Measurements from ENCODE around the gene USP15. TPM values are rescaled to one million over a fixed set of nuclear protein-coding genes. Genes with fewer than 3 reads are reported as not detected.
A peak's percentile ranks its signal among the peaks of the same experiment; 100 is the strongest.

The USP15 gene
- total and polyA plus RNA-seq, 2 of the 8 experiments (the other 6 are each of a cell fraction or from before 2014, with no cell fraction given), result 12.7 to 38.6 TPM

DNA sequence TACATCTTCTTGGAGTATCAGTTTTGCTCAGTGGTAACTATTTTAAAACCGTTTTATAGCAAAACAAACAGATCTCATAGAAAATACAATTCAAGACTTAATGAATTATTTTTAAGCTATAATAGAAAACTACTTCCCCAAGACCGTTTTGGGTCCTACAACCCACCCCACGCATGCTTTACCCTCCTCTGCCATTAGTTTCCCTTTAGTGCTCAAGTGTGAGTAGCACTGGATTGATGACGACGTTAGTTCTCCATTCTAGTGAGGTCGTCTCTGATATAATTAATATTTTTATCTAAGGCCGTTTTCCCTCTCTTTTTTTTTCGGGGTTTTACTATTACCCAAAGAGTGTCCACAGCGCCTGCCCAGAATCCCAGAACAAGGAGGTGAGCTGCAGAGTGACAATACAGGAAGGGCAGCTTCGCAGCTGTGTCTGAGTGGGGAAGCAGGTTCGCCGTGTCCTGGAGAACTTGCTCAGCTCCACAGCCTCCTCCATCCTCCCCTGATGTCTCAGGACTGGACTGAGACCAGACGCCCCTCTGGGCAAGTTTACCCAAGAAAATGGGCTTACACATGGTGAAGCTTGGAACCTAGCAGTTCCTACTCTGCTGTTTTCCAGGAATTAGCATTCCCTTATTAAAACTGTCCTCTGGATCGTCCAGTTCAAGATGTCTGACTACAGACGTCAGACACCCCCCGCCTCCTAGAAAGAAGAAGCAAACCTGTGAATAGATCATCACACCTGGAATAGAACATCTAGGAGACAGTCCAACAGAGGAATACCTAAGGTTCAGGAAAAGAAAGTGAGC, 174.5 kb downstream of the USP15 start:
- no peak overlapping the region for H4K91ac ChIP-seq (replicated peaks; ENCODE audit: insufficient read length, low read length)
- H3K9ac ChIP-seq (replicated peaks in 1 of 4; ENCODE audit: extremely low read depth in 1 of 4, low read depth in 3 of 4, low read length in 3 of 4), result peak overlapping the region in 1 of 4 experiments; percentile 34; a peak in 1 of 7 replicates
- H3K4me3 ChIP-seq (ENCODE audit: extremely low read depth in 1 of 4, insufficient read depth in 2 of 4, low read depth in 3 of 4, low read length in 4 of 4), result peak overlapping the region; percentile 37 to 71 (median 67); a peak in 7 of 8 replicates
- peaks cover 8 to 25% (median 19%) of the 10 kb centered on the region in 4 experiments for H3K27me3 ChIP-seq (replicated peaks in 1 of 4; ENCODE audit: control insufficient read depth in 3 of 4, extremely low read depth in 1 of 4, insufficient read depth in 3 of 4, low read length in 3 of 4)
- POLR2A ChIA-PET (ENCODE audit: partially characterized antibody), result interaction anchor here (1.2 kb wide), 1 partner anchor 32 kb away, joined by 3 read pairs; the partner anchor contains the start of gene MON2
- no peak overlapping the region for H2BK120ac ChIP-seq (replicated peaks; ENCODE audit: low read depth, low read length)
- H2AK5ac ChIP-seq (ENCODE audit: low read depth, low read length), result no peak overlapping the region
- no peaks in the 10 kb centered on the region for H3K79me1 ChIP-seq (ENCODE audit: low read depth, low read length)
- peak overlapping the region; percentile 97 for H2AFZ ChIP-seq (ENCODE audit: low read length)
- H2BK12ac ChIP-seq (ENCODE audit: low read depth, low read length), result no peak overlapping the region
- H2BK5ac ChIP-seq (ENCODE audit: low read depth, low read length), result no peak overlapping the region
- H3K4me2 ChIP-seq (ENCODE audit: insufficient read depth in 1 of 2, low read depth in 2 of 2, low read length in 2 of 2), result peak overlapping the region; percentile 70 to 98
- peaks cover 13% of the 10 kb centered on the region for H3K23me2 ChIP-seq (ENCODE audit: low read depth, low read length)
- no peak overlapping the region for H2BK15ac ChIP-seq (ENCODE audit: low read length)
- no peak overlapping the region for H3K4ac ChIP-seq (replicated peaks; ENCODE audit: insufficient read length, low read depth, low read length)
- no peaks in the 10 kb centered on the region for H4K20me1 ChIP-seq (replicated peaks in 1 of 2; ENCODE audit: control insufficient read depth in 1 of 2, insufficient read depth in 2 of 2, low read length in 2 of 2)
- FAIRE-seq, result no peak
- 66% methylated on average over 16 of the region's 16 CpGs; no CpG with 5 or more reads in 1 of the 2 experiments for WGBS, 2 experiments (ENCODE audit: extremely low coverage in 1 of 2, insufficient coverage in 1 of 2, insufficient read length in 1 of 2, insufficient replicate concordance in 2 of 2, low coverage in 1 of 2, low lambda C conversion rate in 2 of 2, missing lambda C conversion rate in 1 of 2)
- H3K18ac ChIP-seq (ENCODE audit: extremely low read depth, low read length), result no peak overlapping the region
- no peak overlapping the region for H3K14ac ChIP-seq (ENCODE audit: insufficient read length)
- CTCF ChIA-PET (ENCODE audit: partially characterized antibody), result interaction anchor here (0.6 to 4.7 kb wide), 31 partner anchors 9 to 658 kb away, joined by 3 to 86 read pairs (median 4); partner anchors contain the start of genes MON2 and USP15
- H3K4me1 ChIP-seq (replicated peaks in 1 of 4; ENCODE audit: control insufficient read depth in 3 of 4, insufficient read depth in 4 of 4, low read length in 3 of 4), result peaks cover 0 to 5% (median 0%) of the 10 kb centered on the region in 4 experiments; a peak in 4 of 7 replicates
- no peak overlapping the region for H3K23ac ChIP-seq (ENCODE audit: insufficient read length)
- no peak overlapping the region for H3K27ac ChIP-seq (ENCODE audit: low read depth, low read length)
- TF ChIP-seq GTF2F1 (IDR thresholded peaks at IDR 0.05; ENCODE audit: borderline replicate concordance, low read depth, low read length), result no peak
- no peak for TF ChIP-seq CHD2 (IDR thresholded peaks at IDR 0.05; ENCODE audit: low read length)
- TF ChIP-seq TAF7 (optimal IDR thresholded peaks at IDR 0.05; ENCODE audit: borderline replicate concordance, low read depth, low read length), result no peak
- TF ChIP-seq FOSL1 (IDR thresholded peaks at IDR 0.05; ENCODE audit: insufficient read depth, low read depth, low read length), result no peak
- no peak for TF ChIP-seq RFX5 (IDR thresholded peaks at IDR 0.05; ENCODE audit: borderline replicate concordance, low read depth, low read length)
- TF ChIP-seq TCF12 (IDR thresholded peaks at IDR 0.05; ENCODE audit: low read depth, low read length), result no peak
- no peak overlapping the region for H4K8ac ChIP-seq (ENCODE audit: extremely low read depth, insufficient read depth, low read length)
- no peak overlapping the region for H4K5ac ChIP-seq (ENCODE audit: insufficient read length, low read depth, low read length)
- no peaks in the 10 kb centered on the region for H3K36me3 ChIP-seq (ENCODE audit: control insufficient read depth in 2 of 4, insufficient read depth in 4 of 4, low read length in 3 of 4)
- no peaks in the 10 kb centered on the region for H3K79me2 ChIP-seq (ENCODE audit: control insufficient read depth in 1 of 2, insufficient read depth in 2 of 2, low read length in 2 of 2)
- H2BK20ac ChIP-seq (ENCODE audit: low read length), result no peak overlapping the region
- H3K9me3 ChIP-seq (ENCODE audit: insufficient read depth in 2 of 2, low read depth in 1 of 2, low read length in 1 of 2), result no peaks in the 10 kb centered on the region
- DNase-seq (ENCODE audit: low read depth in 1 of 2, low spot score in 2 of 2), result no peak
- H3K56ac ChIP-seq (replicated peaks; ENCODE audit: insufficient read length, low read depth, low read length), result no peak overlapping the region

All from H1 (cell line).